CD4-positive, alpha-beta T cell treated with Interleukin-6 at 100 ng/mL for 8 hours (primary cell): Measurements from ENCODE around the gene PRIMA1.

ENCODE experiments used
- DNase-seq: peaks from one replicate; pipeline ENCODE4 v3.0.0-alpha.2; 2020; ENCODE audit warnings: mixed read lengths, low spot score

PRIMA1 gene

DNA sequence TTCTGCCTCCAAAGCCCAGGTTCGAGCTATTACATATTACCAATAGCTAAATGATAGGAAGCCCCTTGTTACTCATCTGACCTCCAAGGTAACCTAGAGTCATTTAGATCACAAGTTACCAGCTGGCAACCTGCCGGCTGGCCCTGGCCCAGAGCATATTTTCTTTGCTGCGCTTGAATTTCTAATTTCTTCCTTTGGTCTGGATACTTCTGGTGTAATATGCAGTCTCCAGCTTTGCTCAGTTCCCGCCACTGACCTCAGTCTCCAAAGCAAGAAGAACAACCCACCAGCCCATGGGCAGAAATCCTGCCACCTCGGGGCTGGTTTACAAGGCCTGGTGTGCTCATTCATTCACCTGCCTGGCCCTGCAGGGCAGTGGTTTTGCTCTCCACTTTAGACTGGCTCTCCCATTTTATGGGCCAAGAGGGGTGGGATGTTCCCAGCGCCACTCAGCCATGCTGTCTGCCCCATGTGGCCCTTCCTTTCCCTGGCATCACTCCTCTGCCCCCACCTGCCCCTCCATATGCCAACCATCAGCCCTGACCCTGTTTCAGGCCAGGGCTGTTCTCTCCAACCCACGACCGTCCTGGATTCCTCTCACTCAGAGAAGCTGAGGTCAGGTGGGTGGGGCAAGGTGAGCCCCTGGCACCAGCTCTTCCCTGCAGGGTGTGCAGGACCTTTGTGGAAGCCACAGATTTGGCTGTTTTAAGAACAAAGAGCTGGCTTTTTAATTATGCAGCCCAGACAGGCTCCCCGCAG, 76.0 kb downstream of the PRIMA1 start:
- DNase-seq = no peak

- DNase-seq = no peak
Measured at GRCh38 chr14:93709249-93709648, 79.0 kb downstream of the PRIMA1 start.

- no peak for DNase-seq
Measured at GRCh38 chr14:93708800-93709199, 79.5 kb downstream of the PRIMA1 start.

DNA sequence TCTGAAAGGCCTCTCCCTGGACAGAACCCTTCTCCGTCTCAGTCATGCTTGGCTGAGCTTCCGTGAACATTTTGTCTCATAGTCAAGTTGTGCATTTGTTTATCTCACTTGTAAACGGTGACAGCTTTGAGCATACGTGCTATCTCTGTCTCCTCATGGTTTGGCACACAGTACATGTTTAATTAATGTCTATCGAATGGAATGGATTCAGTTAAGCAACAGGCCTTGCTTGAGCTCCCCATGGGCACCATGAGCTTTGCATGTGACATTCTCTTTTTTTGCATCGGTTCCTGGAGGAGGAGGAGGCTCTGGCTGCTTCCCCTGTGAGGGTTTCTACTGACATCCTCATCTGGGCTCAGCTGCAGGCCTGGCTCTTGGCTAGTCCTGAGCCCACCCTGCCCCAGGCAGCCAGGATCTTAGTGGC, 80.0 kb downstream of the PRIMA1 start:
- DNase-seq = no peak

GRCh38 chr14:93707475-93707874, 80.8 kb downstream of the PRIMA1 start:
- no peak for DNase-seq

DNA sequence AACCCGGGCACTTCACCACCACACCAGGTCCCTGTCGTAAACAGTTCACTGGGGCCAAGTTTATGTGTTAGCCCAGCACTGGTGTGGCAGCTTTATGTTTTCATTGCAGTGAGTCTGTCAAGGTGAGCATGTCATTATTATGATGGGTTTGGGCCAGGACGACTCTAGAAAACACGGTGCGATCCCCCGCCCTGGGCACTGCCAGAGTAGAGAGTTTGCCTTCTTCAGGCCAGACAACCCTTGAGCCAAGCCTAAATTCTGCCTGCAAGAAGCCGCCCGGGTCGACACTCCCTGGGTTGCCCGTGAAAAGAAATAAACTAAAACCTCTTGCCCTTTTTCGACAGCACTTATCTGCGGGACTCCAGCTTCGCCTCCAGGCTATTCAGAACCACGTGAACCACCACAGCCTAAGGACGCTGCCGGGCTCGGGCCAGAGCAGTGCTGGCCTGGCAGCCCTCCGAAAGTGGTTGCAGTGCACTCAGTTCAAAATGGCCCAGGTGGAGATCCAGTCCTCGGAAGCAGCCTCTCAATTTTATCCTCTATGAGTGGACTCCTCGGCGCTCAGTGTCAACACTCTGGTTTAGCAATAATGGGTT, 81.8 kb downstream of the PRIMA1 start:
- no peak for DNase-seq

GRCh38 chr14:93705513-93706156, 82.7 kb downstream of the PRIMA1 start:
- no peak for DNase-seq

DNA sequence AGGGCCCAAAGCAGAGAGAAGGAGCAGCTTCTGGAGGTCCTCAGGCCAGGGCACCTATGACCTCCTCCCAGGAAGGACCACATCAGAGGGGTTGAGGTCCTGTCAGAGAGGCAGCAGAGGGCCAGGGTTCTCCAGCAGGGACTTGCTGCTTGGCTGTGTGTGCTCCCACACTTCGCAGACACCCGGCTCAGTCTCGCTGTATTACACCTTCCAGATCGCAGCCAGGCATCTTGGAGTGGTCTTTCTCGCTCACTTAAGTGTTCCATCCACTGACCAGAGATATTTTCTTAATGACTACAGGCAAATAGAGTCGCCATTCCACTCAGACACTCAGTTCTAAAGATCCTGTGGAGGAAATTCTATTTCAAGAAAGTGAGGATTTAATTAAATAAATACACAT, 84.3 kb downstream of the PRIMA1 start:
- no peak for DNase-seq

GRCh38 chr14:93702946-93703345, 85.3 kb downstream of the PRIMA1 start:
- DNase-seq = no peak

- DNase-seq = no peak
Measured at GRCh38 chr14:93701562-93701961, 86.7 kb downstream of the PRIMA1 start.

DNA sequence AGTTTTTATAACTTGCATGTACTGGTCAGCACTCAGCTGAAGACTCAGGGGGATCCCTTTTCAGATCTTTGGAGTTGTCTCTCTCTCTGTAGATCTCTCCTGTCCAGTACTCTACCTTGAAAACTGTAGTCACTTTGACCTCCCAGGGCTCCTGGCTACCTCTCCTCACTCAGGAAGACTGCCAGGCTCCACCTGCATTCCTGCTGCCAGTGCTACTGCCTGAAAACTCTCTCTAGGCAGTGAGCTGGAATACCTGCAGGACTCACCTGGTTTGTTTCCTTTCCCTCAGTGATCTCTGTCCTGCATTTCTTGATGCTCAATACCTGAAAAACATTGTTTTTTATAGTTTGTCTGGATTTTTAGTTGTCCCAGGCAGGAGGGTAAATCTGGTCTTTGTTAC, 87.4 kb downstream of the PRIMA1 start:
- no peak for DNase-seq

- DNase-seq = no peak
Measured at GRCh38 chr14:93693914-93694313, 94.4 kb downstream of the PRIMA1 start.

GRCh38 chr14:93691042-93691780, 97.1 kb downstream of the PRIMA1 start:
- DNase-seq = no peak

DNA sequence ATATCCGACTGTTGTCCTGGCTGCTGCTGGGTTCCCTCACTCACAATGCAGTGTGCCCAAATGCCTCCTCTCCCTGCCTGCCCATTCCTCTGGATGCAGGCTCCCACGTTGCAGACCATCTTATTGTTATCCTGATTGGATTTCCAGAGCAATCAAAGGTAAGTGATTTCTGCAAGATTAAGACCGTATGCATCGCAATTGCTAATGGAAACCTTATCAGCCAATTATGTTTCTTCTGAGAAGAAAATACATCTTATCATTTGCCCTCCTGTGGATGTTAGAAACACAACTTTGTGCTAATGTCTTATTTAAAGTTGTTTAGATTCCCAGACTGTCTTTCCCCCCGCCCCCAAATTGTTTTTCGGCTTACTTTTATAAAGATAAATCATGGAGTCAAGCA, 98.1 kb downstream of the PRIMA1 start:
- DNase-seq = no peak

- no peak for DNase-seq
Measured at GRCh38 chr14:93688820-93689219, 99.5 kb downstream of the PRIMA1 start.

GRCh38 chr14:93688239-93688666, 100.0 kb downstream of the PRIMA1 start:
- DNase-seq = no peak

- DNase-seq = no peak
Measured at GRCh38 chr14:93686268-93686667, 102.0 kb downstream of the PRIMA1 start.

DNA sequence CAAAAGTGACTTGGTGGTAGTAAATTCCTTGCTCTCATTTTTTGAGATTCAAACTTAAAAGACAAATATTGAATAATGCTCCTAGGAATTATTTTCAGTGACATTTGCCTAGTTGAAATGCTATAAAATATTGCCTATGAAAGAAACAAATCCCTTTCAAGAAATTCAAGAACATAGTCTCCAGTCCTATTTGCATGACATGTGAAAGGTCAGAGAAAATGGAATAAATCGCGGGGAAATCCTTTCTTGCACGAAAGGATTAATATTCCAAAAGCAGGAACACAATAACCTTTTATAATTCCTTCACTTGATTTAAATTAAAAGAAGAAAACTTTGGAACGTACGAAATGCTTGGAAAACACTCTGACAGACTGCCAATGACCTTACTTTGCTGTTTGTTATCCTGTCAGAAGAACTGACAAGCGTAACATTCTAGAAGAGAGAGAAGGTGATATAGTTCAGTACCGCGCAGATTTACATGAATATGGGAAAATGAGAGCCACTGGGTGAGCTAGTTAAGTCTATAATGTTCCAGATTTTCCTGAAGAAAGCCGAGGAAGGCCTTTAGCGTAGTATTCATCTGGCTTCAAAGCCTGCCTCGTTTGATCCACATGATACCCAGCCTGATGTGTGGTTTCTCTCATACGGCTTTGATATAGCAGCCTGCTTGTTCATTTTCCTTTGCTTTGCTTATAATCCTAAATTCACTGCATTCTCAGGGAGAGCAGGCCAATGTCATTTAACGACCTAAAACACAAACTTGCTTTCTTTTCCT, 103.0 kb downstream of the PRIMA1 start:
- no peak for DNase-seq

- no peak for DNase-seq
Measured at GRCh38 chr14:93683226-93683625, 105.1 kb downstream of the PRIMA1 start.

- no peak for DNase-seq
Measured at GRCh38 chr14:93682459-93682858, 105.8 kb downstream of the PRIMA1 start.

GRCh38 chr14:93676416-93676958, 111.8 kb downstream of the PRIMA1 start:
- DNase-seq = no peak

- no peak for DNase-seq
Measured at GRCh38 chr14:93675651-93676050, 112.6 kb downstream of the PRIMA1 start.
